Measurements from ENCODE around the gene ROR2.

GRCh38 chr9:91825866-91826265 lies 124.2 kb downstream of the ROR2 start:
- no peak for TF ChIP-seq CTCF (IDR thresholded peaks at IDR 0.05; ENCODE audit: control extremely low read depth in 1 of 3, insufficient read depth in 1 of 3, low read depth in 1 of 3, low read length in 3 of 3)
- TF ChIP-seq CHD1 (IDR thresholded peaks at IDR 0.05; ENCODE audit: low read depth, low read length) = no peak
- TF ChIP-seq ATF3 (IDR thresholded peaks at IDR 0.05; ENCODE audit: insufficient read depth, low read depth, low read length) = no peak
- no peak for TF ChIP-seq KDM1A (IDR thresholded peaks at IDR 0.05; ENCODE audit: borderline replicate concordance, low read length)
- no peak for TF ChIP-seq FOSL1 (IDR thresholded peaks at IDR 0.05; ENCODE audit: insufficient read depth, low read depth, low read length)
- TF ChIP-seq CHD2 (IDR thresholded peaks at IDR 0.05; ENCODE audit: low read length) = no peak
- no peak for TF ChIP-seq NANOG (IDR thresholded peaks at IDR 0.05; ENCODE audit: insufficient read depth, low read depth, low read length, poor library complexity, severe bottlenecking)
- TF ChIP-seq MAX (IDR thresholded peaks at IDR 0.05) = no peak
- TF ChIP-seq ATF2 (IDR thresholded peaks at IDR 0.05; ENCODE audit: low read length) = no peak
- TF ChIP-seq RNF2 (IDR thresholded peaks at IDR 0.05; ENCODE audit: borderline replicate concordance, low read depth, low read length, missing control alignments, poor library complexity, severe bottlenecking) = no peak

Data from H1 (cell line).